H1 (cell line): ENCODE data around the gene IGF2R. TPM values are rescaled to one million over a fixed set of nuclear protein-coding genes. Genes with fewer than 3 reads are reported as not detected.

Experiments used
- CTCF ChIA-PET: fragments of 300-600 bp; sonication (Branson Sonifier 250); formaldehyde crosslinking; loops from one replicate; lab custom pipeline; 2021; ENCODE audit not compliant: partially characterized antibody; lab: Charles Lee
- POLR2A ChIA-PET: fragments of 300-600 bp; sonication (Branson Sonifier 250); formaldehyde crosslinking; loops from one replicate; lab custom pipeline; 2021; ENCODE audit warnings: inconsistent platforms; ENCODE audit not compliant: partially characterized antibody; lab: Charles Lee
- DNase-seq, 2 experiments: peaks; one replicate each; pipeline versions ENCODE4 v3.0.0 to v3.0.0-alpha.2; 2010 to 2022; ENCODE audit warnings: low spot score in 2 of 2, low read depth in 1 of 2, mixed read lengths in 1 of 2
- FAIRE-seq: peaks from 2 replicates; lab custom pipeline; 2011; peaks lifted over from hg19 to GRCh38; lab: Jason Lieb, UNC
- H2AFZ ChIP-seq: 2 replicates; pipeline ENCODE4 v1.8.1; 2012; ENCODE audit warnings: low read length, inconsistent platforms
- H2AK5ac ChIP-seq: 2 replicates; pipeline ENCODE4 v1.6.1; 2013; ENCODE audit warnings: low read depth, low read length
- H2BK120ac ChIP-seq: replicated peaks from 2 replicates; pipeline ENCODE3; 2013; ENCODE audit warnings: low read depth, low read length, inconsistent platforms
- H2BK12ac ChIP-seq: 2 replicates; pipeline ENCODE4 v1.6.1; 2013; ENCODE audit warnings: low read depth, low read length
- H2BK15ac ChIP-seq: 2 replicates; pipeline ENCODE4 v1.6.1; 2013; ENCODE audit warnings: low read length
- H2BK20ac ChIP-seq: 2 replicates; pipeline ENCODE4 v1.6.1; 2013; ENCODE audit warnings: low read length
- H2BK5ac ChIP-seq: 2 replicates; pipeline ENCODE4 v1.6.1; 2013; ENCODE audit warnings: low read depth, low read length
- H3K14ac ChIP-seq: 2 replicates; pipeline ENCODE4 v1.6.1; 2013; ENCODE audit warnings: inconsistent platforms; ENCODE audit not compliant: insufficient read length
- H3K18ac ChIP-seq: 2 replicates; pipeline ENCODE4 v1.6.1; 2013; ENCODE audit warnings: low read length; ENCODE audit errors: extremely low read depth
- H3K23ac ChIP-seq: 2 replicates; pipeline ENCODE4 v1.6.1; 2013; ENCODE audit warnings: inconsistent platforms; ENCODE audit not compliant: insufficient read length
- H3K23me2 ChIP-seq: 2 replicates; pipeline ENCODE4 v1.6.1; 2013; ENCODE audit warnings: low read depth, low read length
- H3K27ac ChIP-seq: 2 replicates; pipeline ENCODE4 v1.6.1; 2011; ENCODE audit warnings: low read depth, low read length, inconsistent platforms
- H3K27me3 ChIP-seq, 4 experiments: replicated peaks in 1 of 4; 1 replicate in 1 of 4; 2 replicates in 3 of 4; pipeline versions ENCODE4 v1.6.1 to v1.8.1; 2011 to 2013; ENCODE audit warnings: low read length in 3 of 4, mild to moderate bottlenecking in 3 of 4, inconsistent platforms in 2 of 4, mixed read lengths in 2 of 4, moderate library complexity in 1 of 4; ENCODE audit not compliant: control insufficient read depth in 3 of 4, insufficient read depth in 3 of 4; ENCODE audit errors: extremely low read depth in 1 of 4
- H3K36me3 ChIP-seq, 4 experiments: 2 replicates each; pipeline versions ENCODE4 v1.6.1 to v1.8.1; 2011 to 2013; ENCODE audit warnings: mild to moderate bottlenecking in 4 of 4, low read length in 3 of 4, moderate library complexity in 2 of 4, control low read depth in 1 of 4, inconsistent platforms in 1 of 4; ENCODE audit not compliant: insufficient read depth in 4 of 4, control insufficient read depth in 2 of 4
- H3K4ac ChIP-seq: replicated peaks from 2 replicates; pipeline ENCODE3; 2013; ENCODE audit warnings: low read length, low read depth, mixed read lengths, inconsistent platforms; ENCODE audit not compliant: insufficient read length
- H3K4me1 ChIP-seq, 4 experiments: replicated peaks in 1 of 4; 1 replicate in 1 of 4; 2 replicates in 3 of 4; pipeline versions ENCODE4 v1.6.1 to v1.8.1; 2011 to 2013; ENCODE audit warnings: low read length in 3 of 4, inconsistent platforms in 2 of 4, mixed read lengths in 1 of 4; ENCODE audit not compliant: insufficient read depth in 4 of 4, control insufficient read depth in 3 of 4
- H3K4me2 ChIP-seq, 2 experiments: 2 replicates each; pipeline versions ENCODE4 v1.6.1 to v1.8.1; 2011 to 2013; ENCODE audit warnings: low read depth in 2 of 2, low read length in 2 of 2, control low read depth in 1 of 2, inconsistent platforms in 1 of 2, mild to moderate bottlenecking in 1 of 2; ENCODE audit not compliant: insufficient read depth in 1 of 2
- H3K4me3 ChIP-seq, 4 experiments: fragments of 200-600, 300-600 bp in 1 of 4; sonication (generic), shearing (Covaris generic), sonication (Bioruptor Twin) in 1 of 4; 2 replicates each; pipeline versions ENCODE4 v1.5.1 to v1.8.1; 2011 to 2016; ENCODE audit warnings: low read length in 4 of 4, low read depth in 3 of 4, control low read depth in 2 of 4, inconsistent platforms in 2 of 4, mild to moderate bottlenecking in 2 of 4, mixed read lengths in 1 of 4, moderate library complexity in 1 of 4; ENCODE audit not compliant: insufficient read depth in 2 of 4; ENCODE audit errors: extremely low read depth in 1 of 4
- H3K56ac ChIP-seq: replicated peaks from 2 replicates; pipeline ENCODE3; 2013; ENCODE audit warnings: low read depth, mild to moderate bottlenecking, mixed read lengths, low read length, inconsistent platforms; ENCODE audit not compliant: insufficient read length
- H3K79me1 ChIP-seq: 2 replicates; pipeline ENCODE4 v1.6.1; 2013; ENCODE audit warnings: low read depth, low read length, control low read depth
- H3K79me2 ChIP-seq, 2 experiments: 2 replicates each; pipeline versions ENCODE4 v1.6.1 to v1.8.1; 2012 to 2013; ENCODE audit warnings: low read length in 2 of 2, mild to moderate bottlenecking in 2 of 2, inconsistent platforms in 1 of 2; ENCODE audit not compliant: insufficient read depth in 2 of 2, control insufficient read depth in 1 of 2
- H3K9ac ChIP-seq, 4 experiments: replicated peaks in 1 of 4; 1 replicate in 1 of 4; 2 replicates in 3 of 4; pipeline versions ENCODE4 v1.6.1 to v1.8.1; 2011 to 2013; ENCODE audit warnings: low read depth in 3 of 4, low read length in 3 of 4, control low read depth in 2 of 4, mild to moderate bottlenecking in 2 of 4, moderate library complexity in 2 of 4, inconsistent platforms in 1 of 4; ENCODE audit errors: extremely low read depth in 1 of 4
- H3K9me3 ChIP-seq, 2 experiments: 2 replicates each; pipeline versions ENCODE4 v1.6.1 to v1.8.1; 2012 to 2013; ENCODE audit warnings: mild to moderate bottlenecking in 2 of 2, moderate library complexity in 2 of 2, control low read depth in 1 of 2, inconsistent platforms in 1 of 2, low read depth in 1 of 2, low read length in 1 of 2, mixed read lengths in 1 of 2; ENCODE audit not compliant: insufficient read depth in 2 of 2
- H4K20me1 ChIP-seq, 2 experiments: replicated peaks in 1 of 2; 2 replicates each; pipeline versions ENCODE3 to v1.8.1; 2011 to 2013; ENCODE audit warnings: inconsistent platforms in 2 of 2, low read length in 2 of 2, mild to moderate bottlenecking in 1 of 2; ENCODE audit not compliant: insufficient read depth in 2 of 2, control insufficient read depth in 1 of 2
- H4K5ac ChIP-seq: 2 replicates; pipeline ENCODE4 v1.6.1; 2013; ENCODE audit warnings: low read length, low read depth, mixed read lengths, inconsistent platforms; ENCODE audit not compliant: insufficient read length
- H4K8ac ChIP-seq: 2 replicates; pipeline ENCODE4 v1.8.0; 2013; ENCODE audit warnings: mild to moderate bottlenecking, moderate library complexity, low read length, inconsistent platforms; ENCODE audit not compliant: insufficient read depth; ENCODE audit errors: extremely low read depth
- H4K91ac ChIP-seq: replicated peaks from 2 replicates; pipeline ENCODE3; 2013; ENCODE audit warnings: low read length, mixed read lengths, inconsistent platforms; ENCODE audit not compliant: insufficient read length
- ASH2L ChIP-seq: fragments of 200-600, 300-600 bp; sonication (generic); IDR thresholded peaks from one replicate; pipeline ENCODE4 v1.7.1; 2017; ENCODE audit warnings: low read length
- BRCA1 ChIP-seq: IDR thresholded peaks from 2 replicates; pipeline ENCODE4 v1.6.1; 2012; ENCODE audit warnings: low read depth, low read length, improper control_type of control experiment
- HDAC6 ChIP-seq: IDR thresholded peaks from one replicate; pipeline ENCODE4 v1.7.1; 2012; ENCODE audit warnings: low read depth, mild to moderate bottlenecking, inconsistent platforms, low read length, moderate library complexity
- SIN3A ChIP-seq, 2 experiments: IDR thresholded peaks in 1 of 2; conservative IDR thresholded peaks in 1 of 2; 2 replicates each; pipeline ENCODE4 v1.6.1; 2011 to 2012; ENCODE audit warnings: low read length in 2 of 2, improper control_type of control experiment in 1 of 2, low read depth in 1 of 2, mild to moderate bottlenecking in 1 of 2
- SRF ChIP-seq: IDR thresholded peaks from 2 replicates; pipeline ENCODE4 v1.6.1; 2011; ENCODE audit warnings: mild to moderate bottlenecking, low read depth, low read length, moderate library complexity
- TAF7 ChIP-seq: optimal IDR thresholded peaks from 2 replicates; pipeline ENCODE3; 2011; ENCODE audit warnings: low read depth, mild to moderate bottlenecking, inconsistent platforms, low read length, moderate library complexity, borderline replicate concordance
- WGBS, 2 experiments: shearing (Covaris generic) in 1 of 2; methylation state at CpG; one replicate each; pipeline versions ENCODE4 v1.1.6 to v1.1.7; 2013 to 2015; ENCODE audit warnings: low lambda C conversion rate in 2 of 2, mixed read lengths in 2 of 2, inconsistent platforms in 1 of 2, low coverage in 1 of 2, missing lambda C conversion rate in 1 of 2; ENCODE audit not compliant: insufficient replicate concordance in 2 of 2, insufficient coverage in 1 of 2, insufficient read length in 1 of 2; ENCODE audit errors: extremely low coverage in 1 of 2, missing lambda C conversion rate in 1 of 2; 5-methylcytosine and 5-hydroxymethylcytosine counted together
- polyA plus RNA-seq, 7 experiments: library from polyadenylated mRNA; depleted of rRNA in 3 of 7; stranded (reverse) in 5 of 7; unstranded in 2 of 7; fragments of >200 nt in 5 of 7; fragments of 200-250 nt in 2 of 7; gene quantifications; 1 replicate in 5 of 7; 2 replicates in 1 of 7; 4 replicates in 1 of 7; pipeline versions ENCODE4 v1.2.1 to v1.2.3, GENCODE V29; 2011 to 2013; ENCODE audit warnings: missing spikeins in 2 of 7, mixed read lengths in 2 of 7
- total RNA-seq: library from RNA; stranded (reverse); fragmentation: NEBNext Ultra II Directional; extraction: Animal tissue kit (Norgen Biotek cat#: 25700); gene quantifications from 2 replicates; pipeline ENCODE4 v1.2.1, GENCODE V29; 2021

Gene IGF2R
- total and polyA plus RNA-seq, 2 of the 8 experiments (the other 6 are each of a cell fraction or from before 2014, with no cell fraction given) = 20.6 to 74.1 TPM

- H3K4me3 ChIP-seq = no peak overlapping the region
- H2BK15ac ChIP-seq = no peak overlapping the region
- no peak overlapping the region for H2BK20ac ChIP-seq
- POLR2A ChIA-PET = interaction anchor here (1.1 to 1.4 kb wide), 3 partner anchors 10 to 254 kb away, joined by 3 to 4 read pairs (median 3); partner anchors contain the start of gene WTAP
- H3K9ac ChIP-seq = no peak overlapping the region
- no peak overlapping the region for H3K27ac ChIP-seq
- H2AK5ac ChIP-seq = no peak overlapping the region
- no peak overlapping the region for H3K18ac ChIP-seq
- no peak overlapping the region for H2AFZ ChIP-seq
- no peak overlapping the region for H4K91ac ChIP-seq
- no peak overlapping the region for H2BK120ac ChIP-seq
- 78% methylated on average over 5 of the region's 5 CpGs; no CpG with 5 or more reads in 1 of the 2 experiments for WGBS, 2 experiments
- no peak overlapping the region for H3K14ac ChIP-seq
- H4K20me1 ChIP-seq = peaks cover 44 to 56% of the 10 kb centered on the region in 2 experiments
- DNase-seq (no peak), FAIRE-seq (no peak)
- H4K8ac ChIP-seq = no peak overlapping the region
- H3K56ac ChIP-seq = no peak overlapping the region
- TF ChIP-seq HDAC6 = no peak
- TF ChIP-seq SRF = no peak
- peak in 1 of 2 experiments; percentile 71; a peak in 1 of 4 replicates for TF ChIP-seq SIN3A (conservative IDR thresholded peaks at IDR 0.05 in 1 of 2, IDR thresholded peaks at IDR 0.05 in 1 of 2; ENCODE audit: low read depth in 1 of 2, low read length in 2 of 2)
- no peak for TF ChIP-seq TAF7
- no peak for TF ChIP-seq ASH2L
- TF ChIP-seq BRCA1 = no peak
- H4K5ac ChIP-seq = no peak overlapping the region
- H3K9me3 ChIP-seq = no peaks in the 10 kb centered on the region
- H3K4me1 ChIP-seq = peaks cover 19 to 33% (median 29%) of the 10 kb centered on the region in 4 experiments
- H3K4ac ChIP-seq = no peak overlapping the region
- no peak overlapping the region for H2BK12ac ChIP-seq
- H3K79me1 ChIP-seq = peaks cover 28% of the 10 kb centered on the region
- CTCF ChIA-PET = interaction anchor here (0.9 to 2.8 kb wide), 2 partner anchors 10 to 115 kb away, joined by 3 to 10 read pairs; no protein-coding TSS in a partner anchor
- H3K36me3 ChIP-seq = no peaks in the 10 kb centered on the region
- H2BK5ac ChIP-seq = no peak overlapping the region; the same call in 1 of the 2 replicates
- H3K23ac ChIP-seq = no peak overlapping the region
- peak overlapping the region in 1 of 2 experiments; percentile 51; a peak in 2 of 4 replicates for H3K4me2 ChIP-seq
- peaks cover 27 to 98% of the 10 kb centered on the region in 2 experiments for H3K79me2 ChIP-seq
- no peaks in the 10 kb centered on the region for H3K27me3 ChIP-seq
- peaks cover 3% of the 10 kb centered on the region; the same call in 1 of the 2 replicates for H3K23me2 ChIP-seq
These were observed 11.6 kb downstream of the IGF2R start for GRCh38 chr6:159980474-159980873.
